ENCODE measurements around the gene H6PD. TPM values are rescaled to one million over a fixed set of nuclear protein-coding genes. Genes with fewer than 3 reads are reported as not detected.

Gene H6PD
- total and polyA plus RNA-seq, 9 of the 15 experiments (the other 6 are each of a cell fraction or from before 2014, with no cell fraction given) = 0.04 to 2.5 (median 0.95) TPM

DNA sequence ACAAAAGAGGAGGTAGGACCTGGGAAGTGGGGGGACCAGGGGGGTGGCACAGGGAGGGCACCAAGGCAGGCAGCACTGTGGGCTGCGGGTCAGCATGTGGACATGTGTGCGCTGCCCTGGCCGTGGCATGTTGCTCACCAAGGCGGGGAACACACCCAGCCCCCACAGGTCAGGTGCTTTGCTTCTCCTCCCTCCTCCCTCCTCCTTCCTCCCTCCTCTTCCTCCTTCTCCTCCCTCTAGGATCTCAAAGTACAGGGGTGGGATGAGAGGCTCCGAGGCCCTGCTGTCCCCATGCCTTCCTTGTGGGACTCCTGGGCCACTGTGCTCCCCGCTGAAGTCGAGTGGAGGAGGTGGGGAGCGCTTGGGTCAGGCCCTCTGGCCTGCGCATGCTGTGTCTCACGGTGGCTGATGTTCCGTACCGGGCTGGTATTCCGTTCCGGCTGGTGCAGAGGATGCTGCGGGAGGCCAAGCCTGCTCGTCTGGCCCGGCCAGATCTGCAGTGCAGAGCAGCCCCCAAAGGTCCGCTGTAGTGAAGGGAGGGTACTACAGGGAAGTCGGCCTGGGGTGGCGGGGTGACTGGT, 84.7 kb downstream of the H6PD start:
- no peak overlapping the region for H3K4me3 ChIP-seq
- H3K4me2 ChIP-seq (ENCODE audit: insufficient read depth, low read length) = no peak overlapping the region
- no peak; the same call in 2 of the 3 replicates for ATAC-seq
- FAIRE-seq = no peak
- peak overlapping the region in 1 of 2 experiments; percentile 23; a peak in 1 of 4 replicates for H3K9ac ChIP-seq (ENCODE audit: insufficient read depth in 1 of 2, low read depth in 2 of 2, low read length in 2 of 2)
- no peaks in the 10 kb centered on the region for H3K36me3 ChIP-seq (ENCODE audit: control insufficient read depth, insufficient read depth, low read length)
- no peaks in the 10 kb centered on the region for H3K9me3 ChIP-seq (replicated peaks; ENCODE audit: control insufficient read depth, insufficient read depth, low read depth, low read length)
- no peaks in the 10 kb centered on the region for H3K9me1 ChIP-seq (ENCODE audit: control insufficient read depth, insufficient read depth, low read length)
- H3K27me3 ChIP-seq (ENCODE audit: control insufficient read depth in 2 of 2, insufficient read depth in 2 of 2, low read length in 2 of 2) = peaks cover 67 to 100% of the 10 kb centered on the region in 2 experiments; a peak in 4 of 5 replicates
- peaks cover 49% of the 10 kb centered on the region for H4K20me1 ChIP-seq (replicated peaks; ENCODE audit: control insufficient read depth, insufficient read depth, low read length)
- intact Hi-C loops (cut with micrococcal nuclease) = no loop called here
- in situ Hi-C loops (cut with MboI) = no loop called here
- H3K27ac ChIP-seq (ENCODE audit: extremely low read depth, low read depth, low read length) = no peak overlapping the region
- no peak overlapping the region for H2AFZ ChIP-seq (ENCODE audit: low read depth, low read length)
- no peak for DNase-seq (ENCODE audit: extremely low read depth in 1 of 4, low spot score in 3 of 4)
- no TSS peak for BruUV-seq (replicated peaks)
- ChIA-PET POLR2A (no interaction called here), CTCF (ENCODE audit: low intra/inter-chr PET ratio) (no interaction called here)
- WGBS (ENCODE audit: insufficient coverage, low coverage, missing lambda C conversion rate) = 6% methylated on average over 20 of the region's 20 CpGs
- TF ChIP-seq STAT5A (IDR thresholded peaks at IDR 0.05; ENCODE audit: borderline replicate concordance, low read length) (no peak), RBBP5 (IDR thresholded peaks at IDR 0.05; ENCODE audit: borderline replicate concordance, insufficient read depth, low read length, poor library complexity, severe bottlenecking) (no peak), NRF1 (conservative IDR thresholded peaks at IDR 0.05 in 1 of 2, IDR thresholded peaks at IDR 0.05 in 1 of 2) (peak in 1 of 2 experiments; percentile 22; a peak in 2 of 4 replicates), ZNF263 (CRISPR knock-in tag; IDR thresholded peaks at IDR 0.05; ENCODE audit: borderline replicate concordance) (peak; percentile 80)
- TF ChIP-seq, protein P1, sequence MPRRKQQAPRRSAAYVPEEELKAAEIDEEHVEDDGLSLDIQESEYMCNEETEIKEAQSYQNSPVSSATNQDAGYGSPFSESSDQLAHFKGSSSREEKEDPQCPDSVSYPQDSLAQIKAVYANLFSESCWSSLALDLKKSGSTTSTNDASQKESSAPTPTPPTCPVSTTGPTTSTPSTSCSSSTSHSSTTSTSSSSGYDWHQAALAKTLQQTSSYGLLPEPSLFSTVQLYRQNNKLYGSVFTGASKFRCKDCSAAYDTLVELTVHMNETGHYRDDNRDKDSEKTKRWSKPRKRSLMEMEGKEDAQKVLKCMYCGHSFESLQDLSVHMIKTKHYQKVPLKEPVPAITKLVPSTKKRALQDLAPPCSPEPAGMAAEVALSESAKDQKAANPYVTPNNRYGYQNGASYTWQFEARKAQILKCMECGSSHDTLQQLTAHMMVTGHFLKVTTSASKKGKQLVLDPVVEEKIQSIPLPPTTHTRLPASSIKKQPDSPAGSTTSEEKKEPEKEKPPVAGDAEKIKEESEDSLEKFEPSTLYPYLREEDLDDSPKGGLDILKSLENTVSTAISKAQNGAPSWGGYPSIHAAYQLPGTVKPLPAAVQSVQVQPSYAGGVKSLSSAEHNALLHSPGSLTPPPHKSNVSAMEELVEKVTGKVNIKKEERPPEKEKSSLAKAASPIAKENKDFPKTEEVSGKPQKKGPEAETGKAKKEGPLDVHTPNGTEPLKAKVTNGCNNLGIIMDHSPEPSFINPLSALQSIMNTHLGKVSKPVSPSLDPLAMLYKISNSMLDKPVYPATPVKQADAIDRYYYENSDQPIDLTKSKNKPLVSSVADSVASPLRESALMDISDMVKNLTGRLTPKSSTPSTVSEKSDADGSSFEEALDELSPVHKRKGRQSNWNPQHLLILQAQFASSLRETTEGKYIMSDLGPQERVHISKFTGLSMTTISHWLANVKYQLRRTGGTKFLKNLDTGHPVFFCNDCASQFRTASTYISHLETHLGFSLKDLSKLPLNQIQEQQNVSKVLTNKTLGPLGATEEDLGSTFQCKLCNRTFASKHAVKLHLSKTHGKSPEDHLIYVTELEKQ (CRISPR knock-in tag; IDR thresholded peaks at IDR 0.05) = no peak
- no peaks in the 10 kb centered on the region for H3K79me2 ChIP-seq (ENCODE audit: control insufficient read depth, insufficient read depth, low read length)
- H3K4me1 ChIP-seq (replicated peaks in 1 of 2; ENCODE audit: control insufficient read depth in 2 of 2, insufficient read depth in 2 of 2, low read length in 2 of 2) = peaks cover 0 to 32% of the 10 kb centered on the region in 2 experiments; a peak in 2 of 5 replicates
